HTERT RPE-1 (cell line): ENCODE measurements around the gene CAPRIN1.
"Not testable (repeated sequence)": the region's sequence is repeated elsewhere in the genome, so short reads cannot be mapped to it uniquely, and the experiment has no call there.

ENCODE experiments used
- in situ Hi-C: fragments of 300-500 bp; cut with MboI; formaldehyde crosslinking; loops from 4 replicates; pipeline ENCODE4 v1.14.3; 2020; ENCODE audit warnings: low sequenced_read_pairs

The CAPRIN1 gene

GRCh38 chr11:34050581-34051348, 766 bp upstream of the CAPRIN1 start:
- in situ Hi-C loops = no loop called here

DNA sequence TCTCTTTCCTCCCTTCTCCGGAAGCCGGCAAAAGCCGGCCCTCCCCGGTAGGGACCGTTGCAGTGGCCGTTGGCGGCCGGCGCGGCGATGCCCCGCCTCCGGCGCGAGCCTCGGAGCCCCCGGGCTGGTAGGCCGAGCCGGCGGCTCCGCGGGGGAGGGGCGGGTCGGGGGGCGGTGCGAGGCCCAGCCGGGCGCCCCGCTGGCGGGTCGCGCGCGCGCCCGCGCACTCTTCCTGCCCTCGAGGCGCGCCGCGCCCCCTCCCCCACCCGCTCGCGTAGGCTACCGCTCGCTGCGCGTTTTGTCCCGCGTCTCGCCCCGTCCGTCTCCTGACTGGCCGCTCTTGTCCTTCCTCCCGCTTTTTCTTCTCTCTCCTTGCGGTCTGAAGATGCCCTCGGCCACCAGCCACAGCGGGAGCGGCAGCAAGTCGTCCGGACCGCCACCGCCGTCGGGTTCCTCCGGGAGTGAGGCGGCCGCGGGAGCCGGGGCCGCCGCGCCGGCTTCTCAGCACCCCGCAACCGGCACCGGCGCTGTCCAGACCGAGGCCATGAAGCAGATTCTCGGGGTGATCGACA, 591 bp downstream of the CAPRIN1 start:
- in situ Hi-C loops = no loop called here

DNA sequence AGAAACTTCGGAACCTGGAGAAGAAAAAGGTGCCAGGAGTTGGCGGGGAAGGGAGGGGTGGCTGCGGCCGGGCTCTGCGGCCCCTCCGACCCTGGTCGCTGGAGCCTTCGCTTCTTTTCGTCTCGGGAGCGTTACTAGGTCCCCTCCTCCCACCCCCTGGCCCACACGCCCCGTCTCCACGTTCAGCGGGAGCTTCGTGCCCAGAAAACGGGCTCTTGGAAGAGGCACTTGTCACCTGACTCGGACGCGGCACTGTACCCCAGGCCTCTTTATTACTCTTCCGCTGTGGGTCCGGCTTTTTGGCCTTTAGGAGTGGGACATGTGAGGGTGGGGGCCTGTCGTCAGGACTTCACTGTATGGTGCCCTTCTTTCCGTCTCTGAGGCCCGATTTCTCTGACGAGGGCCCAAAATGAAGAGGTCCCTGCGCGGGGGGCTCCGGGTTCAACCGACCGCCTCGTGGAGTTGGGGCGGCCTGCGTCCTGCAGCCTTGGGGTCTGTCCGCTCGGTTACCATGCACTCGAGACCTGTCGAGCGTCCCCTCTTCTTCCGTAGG, 1.2 kb downstream of the CAPRIN1 start:
- in situ Hi-C loops = no loop called here

GRCh38 chr11:34053161-34053686, 1.7 kb downstream of the CAPRIN1 start:
- in situ Hi-C loops = no loop called here

DNA sequence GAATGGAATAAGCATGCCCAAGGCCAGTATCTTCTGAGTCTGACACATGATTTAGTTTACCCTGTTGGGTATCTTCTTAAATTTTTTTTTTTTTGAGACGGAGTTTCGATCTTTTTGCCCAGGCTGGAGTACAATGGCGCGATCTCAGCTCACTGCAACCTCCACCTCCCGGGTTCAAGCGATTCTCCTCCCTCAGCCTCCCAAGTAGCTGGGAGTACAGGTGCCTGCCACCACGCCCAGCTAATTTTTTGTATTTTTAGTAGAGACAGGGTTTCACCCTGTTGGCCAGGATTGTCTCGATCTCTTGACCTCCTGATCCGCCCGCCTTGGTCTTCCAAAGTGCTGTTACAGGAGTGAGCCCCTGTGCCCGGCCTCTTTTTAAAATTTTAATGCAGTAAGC, 2.8 kb downstream of the CAPRIN1 start:
- in situ Hi-C loops = not testable (repeated sequence)

DNA sequence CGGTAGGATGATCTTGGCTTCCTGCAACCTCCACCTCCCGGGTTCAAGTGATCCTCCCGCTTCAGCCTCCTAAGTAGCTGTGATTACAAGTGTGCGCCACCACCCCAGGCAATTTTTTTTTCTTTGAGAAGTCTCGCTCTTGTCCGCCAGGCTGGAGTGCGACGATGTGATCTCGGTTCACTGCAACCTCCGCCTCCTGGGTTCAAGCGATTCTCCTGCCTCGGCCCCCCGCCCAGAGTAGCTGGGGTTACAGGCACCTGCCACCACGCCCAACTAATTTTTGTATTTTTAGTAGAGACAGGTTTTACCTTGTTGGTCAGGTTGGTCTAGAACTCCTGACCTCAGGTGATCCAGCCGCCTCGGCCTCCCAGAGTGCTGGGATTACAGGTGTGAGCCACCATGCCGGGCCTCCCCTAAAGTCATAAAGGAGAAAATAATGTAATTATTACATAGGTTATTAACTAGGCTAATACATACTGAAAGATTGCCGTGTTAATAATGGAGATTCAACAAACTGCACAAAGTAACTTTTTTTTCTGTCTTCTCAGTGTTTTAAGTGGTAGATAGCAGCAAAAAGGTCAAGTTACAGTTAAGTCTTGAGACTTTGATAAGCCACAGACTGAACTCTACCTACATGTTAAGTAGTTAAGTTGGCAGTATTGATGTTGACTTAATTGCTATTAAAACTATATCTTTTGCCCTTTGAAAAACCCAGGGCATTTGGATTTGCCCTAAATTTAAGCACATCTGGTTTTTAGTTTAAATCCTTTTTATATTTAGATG, 3.9 kb downstream of the CAPRIN1 start:
- in situ Hi-C loops = no loop called here

GRCh38 chr11:34056672-34057071, 5.1 kb downstream of the CAPRIN1 start:
- in situ Hi-C loops = no loop called here

DNA sequence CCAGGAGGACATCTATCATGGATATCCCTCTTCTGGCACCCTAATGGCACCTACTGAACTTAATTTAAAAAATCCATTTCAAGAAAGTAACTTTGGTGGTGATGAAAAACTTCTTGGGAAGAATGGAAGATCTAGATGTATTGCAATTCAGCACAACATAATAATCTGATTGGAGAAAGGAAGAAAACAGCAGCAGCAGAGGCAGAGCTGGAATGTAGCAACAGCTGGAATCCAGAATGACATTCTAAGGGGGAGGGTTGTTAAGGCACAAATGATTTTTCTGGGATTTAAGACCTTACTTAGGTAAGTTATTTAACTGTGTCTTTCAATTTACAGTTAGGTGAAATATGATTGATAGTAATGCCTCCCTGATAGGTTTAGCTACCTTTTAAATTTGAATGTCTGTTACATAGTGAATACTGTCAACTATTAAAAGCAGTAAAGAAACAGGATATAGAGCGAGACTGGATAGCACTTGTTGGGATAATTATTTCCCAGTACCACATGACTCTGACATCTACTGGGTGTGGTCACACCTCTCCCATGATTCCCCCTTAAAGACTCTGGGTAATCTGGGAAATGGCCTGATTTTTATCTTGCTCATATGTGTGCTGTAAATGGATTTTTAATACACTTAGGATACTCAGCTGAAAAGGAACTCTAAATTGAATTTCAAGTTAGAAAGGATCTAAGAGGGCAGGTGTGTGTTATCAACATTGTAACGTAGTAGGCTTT, 11.7 kb downstream of the CAPRIN1 start:
- in situ Hi-C loops = no loop called here

DNA sequence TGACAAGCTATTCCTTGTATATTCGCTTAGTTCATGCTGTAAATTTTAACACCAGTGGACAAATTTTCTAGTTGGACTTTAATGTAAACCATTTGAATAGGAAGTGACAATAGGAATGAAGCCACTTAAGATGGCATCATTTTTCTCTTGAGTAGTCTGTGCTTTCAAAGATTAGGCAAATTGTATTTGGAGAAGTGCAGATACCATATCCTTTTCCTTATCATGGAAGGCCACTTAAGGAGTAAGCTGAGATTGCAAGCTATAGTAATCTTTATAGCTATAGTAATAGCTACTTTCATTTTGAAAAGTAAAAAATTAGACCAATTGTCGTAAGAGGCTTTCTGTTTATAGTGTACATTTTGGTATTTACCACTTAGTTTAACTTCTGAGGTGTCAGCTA, 12.8 kb downstream of the CAPRIN1 start:
- in situ Hi-C loops = no loop called here

DNA sequence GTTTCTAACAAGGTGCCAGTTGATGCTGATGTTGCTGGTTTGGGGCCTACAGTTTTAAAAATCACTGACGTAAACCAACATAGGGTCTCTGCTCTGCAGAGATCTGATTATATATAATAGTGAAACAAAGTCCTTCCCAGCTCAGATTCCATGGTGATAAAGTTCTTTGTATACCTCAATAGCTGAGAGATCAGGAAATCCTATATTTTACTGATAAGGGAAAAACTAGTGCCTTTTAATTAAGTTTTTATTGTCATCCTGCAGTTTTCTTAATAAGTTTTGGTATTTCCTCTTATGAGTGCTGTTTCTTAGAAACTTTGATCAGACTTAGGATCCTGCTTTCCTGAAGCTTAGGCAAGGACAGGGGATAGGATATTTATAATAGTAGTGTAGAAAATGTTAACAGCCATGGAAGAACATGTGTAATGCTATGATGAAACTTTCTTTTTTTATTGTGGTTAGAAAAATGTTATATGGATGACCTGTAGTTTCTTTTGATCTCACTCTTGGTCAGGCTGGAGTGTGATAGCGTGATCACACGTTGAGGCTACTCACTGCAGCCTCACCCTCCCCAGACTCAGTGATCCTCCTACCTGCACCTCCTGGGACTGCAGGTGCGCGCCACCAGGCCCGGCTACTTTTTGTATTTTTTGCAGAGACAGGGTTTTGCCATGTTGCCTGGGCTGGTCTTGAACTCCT, 14.1 kb downstream of the CAPRIN1 start:
- in situ Hi-C loops = no loop called here

- in situ Hi-C loops = not testable (repeated sequence)
These were observed 15.2 kb downstream of the CAPRIN1 start for GRCh38 chr11:34066766-34067165.

GRCh38 chr11:34067383-34068065, 16.0 kb downstream of the CAPRIN1 start:
- in situ Hi-C loops = no loop called here

DNA sequence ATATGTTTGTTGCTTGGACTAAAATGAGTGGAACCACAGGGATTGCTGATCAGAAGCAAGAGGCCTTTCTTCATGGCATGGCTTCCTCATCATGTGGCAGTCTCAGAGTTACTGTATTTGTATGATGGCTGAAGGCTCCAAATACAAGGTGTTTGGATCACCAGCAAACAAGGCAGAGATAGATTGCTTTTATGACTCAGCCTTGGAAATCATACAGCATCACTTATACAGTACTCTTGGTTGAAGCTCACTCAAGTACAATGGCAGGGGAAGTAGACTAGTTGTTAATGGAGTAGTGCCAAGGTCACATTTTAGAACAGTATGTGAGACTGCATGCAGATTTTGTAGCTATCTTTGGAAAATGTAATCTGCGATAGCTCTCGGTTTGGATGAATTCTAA, 16.6 kb downstream of the CAPRIN1 start:
- in situ Hi-C loops = no loop called here

- in situ Hi-C loops = not testable (repeated sequence)
These were observed 19.8 kb downstream of the CAPRIN1 start for GRCh38 chr11:34071306-34071705.

DNA sequence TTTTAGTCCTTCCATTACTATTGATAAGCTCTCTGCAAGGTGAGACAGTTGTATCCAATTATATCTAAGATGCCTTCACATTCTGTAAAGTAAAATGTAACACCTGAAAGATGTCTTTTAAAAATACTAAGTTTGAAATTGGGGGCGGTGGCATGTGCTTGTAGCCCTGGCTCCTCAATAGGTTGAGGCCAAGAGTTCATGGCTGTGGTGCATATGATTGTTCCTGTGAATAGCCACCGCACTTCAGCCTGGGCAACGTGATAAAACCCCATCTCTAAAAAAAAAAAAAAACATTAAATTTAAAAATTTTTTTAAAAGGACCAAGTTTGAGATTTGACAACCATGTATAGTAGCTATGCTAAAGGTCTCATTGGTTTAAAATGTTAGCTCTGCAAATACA, 20.5 kb downstream of the CAPRIN1 start:
- in situ Hi-C loops = no loop called here

DNA sequence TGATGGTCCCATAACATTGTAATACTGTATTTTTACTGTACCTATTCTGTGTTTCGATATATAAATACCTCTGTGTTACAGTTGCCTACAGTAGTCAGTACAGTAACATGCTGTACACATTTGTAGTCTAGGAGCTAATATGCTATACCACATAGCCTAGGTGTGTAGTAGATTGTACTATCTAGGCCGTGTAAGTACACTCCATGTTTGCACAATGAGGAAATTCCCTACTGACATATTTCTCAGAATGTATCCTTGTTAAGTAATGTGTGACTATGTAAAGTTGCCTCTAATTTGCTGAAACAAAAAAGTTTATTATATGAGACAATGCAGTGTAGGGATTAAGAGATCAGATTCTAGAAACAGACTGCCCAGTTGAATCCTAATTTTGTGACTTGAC, 21.3 kb downstream of the CAPRIN1 start:
- in situ Hi-C loops = no loop called here

- in situ Hi-C loops = no loop called here
These were observed 22.9 kb downstream of the CAPRIN1 start for GRCh38 chr11:34074391-34074790.

GRCh38 chr11:34075178-34075820, 23.8 kb downstream of the CAPRIN1 start:
- in situ Hi-C loops = no loop called here

- in situ Hi-C loops = no loop called here
These were observed 29.1 kb downstream of the CAPRIN1 start for GRCh38 chr11:34080609-34081008.
